Keratinocyte (primary cell): ENCODE data around the gene PIP5K1A. TPM values are rescaled to one million over a fixed set of nuclear protein-coding genes. Genes with fewer than 3 reads are reported as not detected.
A peak's percentile ranks its signal among the peaks of the same experiment; 100 is the strongest.

Source experiments
- DNase-seq: peaks from one replicate; pipeline ENCODE4 v3.0.0-alpha.2; 2011; ENCODE audit warnings: low read depth, missing footprints, low spot score
- FAIRE-seq: peaks from 2 replicates; lab custom pipeline; 2011; peaks lifted over from hg19 to GRCh38; lab: Jason Lieb, UNC
- H2AFZ ChIP-seq: 2 replicates; pipeline ENCODE4 v1.6.0; 2012; ENCODE audit warnings: low read length, control low read depth, inconsistent platforms; ENCODE audit not compliant: control insufficient read depth
- H3K27ac ChIP-seq: 2 replicates; pipeline ENCODE4 v1.5.1; 2011; ENCODE audit warnings: low read length; ENCODE audit not compliant: control insufficient read depth, insufficient read depth
- H3K27me3 ChIP-seq: 3 replicates; pipeline ENCODE4 v1.6.0; 2011; ENCODE audit warnings: low read length; ENCODE audit not compliant: control insufficient read depth, insufficient read depth; ENCODE audit errors: extremely low read depth
- H3K36me3 ChIP-seq, 2 experiments: 2 replicates in 1 of 2; 3 replicates in 1 of 2; pipeline ENCODE4 v1.5.1; 2011; ENCODE audit warnings: low read length in 2 of 2, mild to moderate bottlenecking in 1 of 2; ENCODE audit not compliant: control insufficient read depth in 2 of 2, insufficient read depth in 2 of 2; ENCODE audit errors: extremely low read depth in 1 of 2
- H3K4me1 ChIP-seq: 3 replicates; pipeline ENCODE4 v1.5.1; 2011; ENCODE audit warnings: low read length; ENCODE audit not compliant: control insufficient read depth, insufficient read depth; ENCODE audit errors: extremely low read depth
- H3K4me2 ChIP-seq: 3 replicates; pipeline ENCODE4 v1.6.0; 2011; ENCODE audit warnings: low read depth, low read length; ENCODE audit not compliant: control insufficient read depth, insufficient read depth; ENCODE audit errors: extremely low read depth
- H3K4me3 ChIP-seq, 3 experiments: fragments of 200-600 bp in 1 of 3; sonication (generic) in 1 of 3; 2 replicates in 2 of 3; 3 replicates in 1 of 3; pipeline ENCODE4 v1.5.1; 2011 to 2016; ENCODE audit warnings: low read length in 3 of 3, mild to moderate bottlenecking in 3 of 3, control low read depth in 2 of 3, inconsistent platforms in 1 of 3, low read depth in 1 of 3, mixed read lengths in 1 of 3, mixed run types in 1 of 3, moderate library complexity in 1 of 3; ENCODE audit not compliant: control insufficient read depth in 2 of 3, insufficient read depth in 2 of 3; ENCODE audit errors: extremely low read depth in 1 of 3
- H3K79me2 ChIP-seq: 2 replicates; pipeline ENCODE4 v1.6.0; 2012; ENCODE audit warnings: low read length; ENCODE audit not compliant: control insufficient read depth, insufficient read depth
- H3K9ac ChIP-seq: 3 replicates; pipeline ENCODE4 v1.6.0; 2011; ENCODE audit warnings: low read length; ENCODE audit not compliant: control insufficient read depth, insufficient read depth; ENCODE audit errors: extremely low read depth
- H3K9me1 ChIP-seq: 3 replicates; pipeline ENCODE4 v1.6.0; 2011; ENCODE audit warnings: low read length; ENCODE audit not compliant: control insufficient read depth, insufficient read depth; ENCODE audit errors: extremely low read depth
- H3K9me3 ChIP-seq: 2 replicates; pipeline ENCODE4 v1.5.1; 2012; ENCODE audit warnings: low read depth, low read length; ENCODE audit not compliant: control insufficient read depth
- H4K20me1 ChIP-seq: 3 replicates; pipeline ENCODE4 v1.6.0; 2011; ENCODE audit warnings: low read length; ENCODE audit not compliant: control insufficient read depth, insufficient read depth; ENCODE audit errors: extremely low read depth
- EZH2 ChIP-seq: IDR thresholded peaks from one replicate; pipeline ENCODE4 v1.6.1; 2012; ENCODE audit warnings: inconsistent platforms, mild to moderate bottlenecking, low read length, moderate library complexity
- dilution Hi-C: fragments of 300-500 bp; cut with MboI; formaldehyde crosslinking; loops from one replicate; pipeline ENCODE4 v1.7.0; 2020; ENCODE audit warnings: low sequenced_read_pairs; ENCODE audit not compliant: extremely low pct_ligation_motif_present
- polyA plus RNA-seq, 5 experiments: library from polyadenylated mRNA; depleted of rRNA in 3 of 5; stranded (reverse) in 3 of 5; stranded (forward) in 1 of 5; unstranded in 1 of 5; fragments of >200 nt; gene quantifications; 1 replicate in 1 of 5; 2 replicates in 3 of 5; 3 replicates in 1 of 5; pipeline versions ENCODE4 v1.2.1 to v1.2.3, GENCODE V29; 2011 to 2012; ENCODE audit warnings: missing spikeins in 2 of 5, low read depth in 1 of 5, low replicate concordance in 1 of 5
- TF ChIP-seq, protein P1 (sequence below), 3 experiments: IDR thresholded peaks in 1 of 3; conservative IDR thresholded peaks in 1 of 3; optimal IDR thresholded peaks in 1 of 3; 2 replicates in 2 of 3; 3 replicates in 1 of 3; pipeline versions ENCODE3 to v1.5.1; 2011; ENCODE audit warnings: low read length in 3 of 3, mild to moderate bottlenecking in 3 of 3, moderate library complexity in 2 of 3, control low read depth in 1 of 3, inconsistent platforms in 1 of 3; ENCODE audit not compliant: insufficient read depth in 2 of 3; ENCODE audit errors: extremely low read depth in 1 of 3

Gene PIP5K1A
- polyA plus RNA-seq, 1 donor (not counting 4 experiments of a cell fraction or from before 2014, with no cell fraction given), result 124 TPM

DNA sequence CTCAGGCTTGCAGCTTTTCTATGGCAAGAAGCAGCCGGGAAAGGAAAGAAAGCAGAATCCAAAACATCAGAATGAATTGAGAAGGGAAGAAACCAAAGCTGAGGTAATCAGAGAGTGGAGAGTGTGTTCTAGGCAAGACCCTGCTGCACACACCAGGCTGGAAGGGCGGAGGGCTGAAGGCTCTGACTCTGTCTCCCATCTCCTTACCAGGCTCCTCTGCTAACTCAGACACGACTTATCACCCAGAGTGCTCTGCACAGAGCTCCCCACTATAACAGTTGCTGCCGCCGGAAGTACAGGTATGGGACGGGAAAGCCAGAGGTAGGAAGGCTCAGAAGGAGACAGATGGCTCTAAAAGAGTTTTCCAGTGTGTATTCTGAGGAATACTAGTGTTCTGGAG lies 31.2 kb upstream of the PIP5K1A start:
- no peak for TF ChIP-seq EZH2
- TF ChIP-seq, protein P1, sequence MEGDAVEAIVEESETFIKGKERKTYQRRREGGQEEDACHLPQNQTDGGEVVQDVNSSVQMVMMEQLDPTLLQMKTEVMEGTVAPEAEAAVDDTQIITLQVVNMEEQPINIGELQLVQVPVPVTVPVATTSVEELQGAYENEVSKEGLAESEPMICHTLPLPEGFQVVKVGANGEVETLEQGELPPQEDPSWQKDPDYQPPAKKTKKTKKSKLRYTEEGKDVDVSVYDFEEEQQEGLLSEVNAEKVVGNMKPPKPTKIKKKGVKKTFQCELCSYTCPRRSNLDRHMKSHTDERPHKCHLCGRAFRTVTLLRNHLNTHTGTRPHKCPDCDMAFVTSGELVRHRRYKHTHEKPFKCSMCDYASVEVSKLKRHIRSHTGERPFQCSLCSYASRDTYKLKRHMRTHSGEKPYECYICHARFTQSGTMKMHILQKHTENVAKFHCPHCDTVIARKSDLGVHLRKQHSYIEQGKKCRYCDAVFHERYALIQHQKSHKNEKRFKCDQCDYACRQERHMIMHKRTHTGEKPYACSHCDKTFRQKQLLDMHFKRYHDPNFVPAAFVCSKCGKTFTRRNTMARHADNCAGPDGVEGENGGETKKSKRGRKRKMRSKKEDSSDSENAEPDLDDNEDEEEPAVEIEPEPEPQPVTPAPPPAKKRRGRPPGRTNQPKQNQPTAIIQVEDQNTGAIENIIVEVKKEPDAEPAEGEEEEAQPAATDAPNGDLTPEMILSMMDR (optimal IDR thresholded peaks at IDR 0.05 in 1 of 3, IDR thresholded peaks at IDR 0.05 in 1 of 3, conservative IDR thresholded peaks at IDR 0.05 in 1 of 3; ENCODE audit: extremely low read depth in 1 of 3, insufficient read depth in 2 of 3, low read length in 3 of 3), result no peak
- H2AFZ ChIP-seq, result no peak overlapping the region
- no peaks in the 10 kb centered on the region for H4K20me1 ChIP-seq
- peak overlapping the region; percentile 88 for H3K9ac ChIP-seq
- H3K36me3 ChIP-seq, result peaks cover 3 to 12% of the 10 kb centered on the region in 2 experiments
- H3K4me3 ChIP-seq, result peak overlapping the region; percentile 65 to 94 (median 68)
- H3K4me1 ChIP-seq, result peaks cover 15% of the 10 kb centered on the region
- H3K4me2 ChIP-seq, result peak overlapping the region; percentile 91
- H3K27me3 ChIP-seq, result no peaks in the 10 kb centered on the region
- DNase-seq (no peak), FAIRE-seq (no peak)
- H3K9me3 ChIP-seq, result no peaks in the 10 kb centered on the region
- dilution Hi-C loops, result no loop called here
- H3K79me2 ChIP-seq, result peaks cover 18% of the 10 kb centered on the region
- peak overlapping the region; percentile 83 for H3K27ac ChIP-seq
- peaks cover 2% of the 10 kb centered on the region for H3K9me1 ChIP-seq

DNA sequence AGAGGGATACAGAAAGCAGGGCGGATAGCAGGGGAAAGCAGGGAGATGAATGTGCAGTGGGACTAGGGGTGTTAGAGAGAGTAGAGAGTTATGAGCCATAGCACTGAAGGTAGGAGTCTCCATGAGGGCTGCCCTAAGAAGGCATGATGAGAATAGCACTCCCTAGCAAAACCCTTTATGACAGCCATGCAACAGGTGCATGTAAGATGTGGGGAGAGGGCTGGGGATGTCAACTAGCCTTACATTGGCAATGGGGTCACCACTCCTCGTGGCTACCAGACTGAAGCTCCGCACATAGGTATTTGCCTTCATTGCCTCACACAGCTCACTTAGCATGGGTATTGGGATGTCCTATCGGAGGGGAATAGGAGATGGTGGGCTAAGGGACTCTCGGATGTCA lies 27.2 kb upstream of the PIP5K1A start:
- dilution Hi-C loops, result no loop called here
- H3K27me3 ChIP-seq, result no peaks in the 10 kb centered on the region
- no peak overlapping the region for H3K4me2 ChIP-seq
- H3K9me3 ChIP-seq, result no peaks in the 10 kb centered on the region
- H3K9ac ChIP-seq, result no peak overlapping the region
- no peak overlapping the region for H3K27ac ChIP-seq
- no peak overlapping the region for H3K4me3 ChIP-seq
- no peaks in the 10 kb centered on the region for H4K20me1 ChIP-seq
- no peak for FAIRE-seq
- H3K9me1 ChIP-seq, result peaks cover 2% of the 10 kb centered on the region
- TF ChIP-seq EZH2, result no peak
- TF ChIP-seq, protein P1 (optimal IDR thresholded peaks at IDR 0.05 in 1 of 3, IDR thresholded peaks at IDR 0.05 in 1 of 3, conservative IDR thresholded peaks at IDR 0.05 in 1 of 3; ENCODE audit: extremely low read depth in 1 of 3, insufficient read depth in 2 of 3, low read length in 3 of 3), result no peak
- H3K4me1 ChIP-seq, result peaks cover 16% of the 10 kb centered on the region
- H2AFZ ChIP-seq, result no peak overlapping the region
- peaks cover 9% of the 10 kb centered on the region for H3K79me2 ChIP-seq
- H3K36me3 ChIP-seq, result peaks cover 16% of the 10 kb centered on the region in 2 experiments
- DNase-seq, result no peak
